H9 (cell line): Measurements from ENCODE around the gene GRID2IP. TPM values are rescaled to one million over a fixed set of nuclear protein-coding genes. Genes with fewer than 3 reads are reported as not detected.

Experiments used
- DNase-seq: peaks from one replicate; pipeline ENCODE4 v3.0.0-alpha.2; 2017
- H2AFZ ChIP-seq: one replicate; pipeline ENCODE4 v1.6.1; 2013; ENCODE audit warnings: mild to moderate bottlenecking, low read length, control low read depth, moderate library complexity
- H2AK5ac ChIP-seq: 2 replicates; pipeline ENCODE4 v1.6.1; 2013; ENCODE audit warnings: low read length, control low read depth, mixed read lengths; ENCODE audit not compliant: insufficient read length
- H2BK120ac ChIP-seq: one replicate; pipeline ENCODE4 v1.6.1; 2013; ENCODE audit warnings: low read depth, mild to moderate bottlenecking, low read length, control low read depth, inconsistent platforms; ENCODE audit not compliant: poor library complexity, severe bottlenecking
- H2BK12ac ChIP-seq: 2 replicates; pipeline ENCODE4 v1.6.1; 2013; ENCODE audit warnings: low read length, control low read depth, mixed read lengths, low read depth; ENCODE audit not compliant: insufficient read length
- H2BK15ac ChIP-seq: 2 replicates; pipeline ENCODE4 v1.6.1; 2013; ENCODE audit warnings: low read depth, low read length, control low read depth
- H2BK20ac ChIP-seq: one replicate; pipeline ENCODE4 v1.6.1; 2013; ENCODE audit warnings: low read depth, mild to moderate bottlenecking, low read length, control low read depth, inconsistent platforms; ENCODE audit not compliant: poor library complexity, severe bottlenecking
- H2BK5ac ChIP-seq: 2 replicates; pipeline ENCODE4 v1.6.1; 2013; ENCODE audit warnings: low read length, control low read depth, mixed read lengths; ENCODE audit not compliant: insufficient read length
- H3K14ac ChIP-seq: 2 replicates; pipeline ENCODE4 v1.6.1; 2013; ENCODE audit warnings: low read length, control low read depth; ENCODE audit not compliant: insufficient read depth
- H3K18ac ChIP-seq: 2 replicates; pipeline ENCODE4 v1.6.1; 2013; ENCODE audit warnings: low read depth, mild to moderate bottlenecking, mixed read lengths, low read length, control low read depth; ENCODE audit not compliant: insufficient read length
- H3K23ac ChIP-seq: 2 replicates; pipeline ENCODE4 v1.6.1; 2013; ENCODE audit warnings: low read length, control low read depth, mixed read lengths, low read depth; ENCODE audit not compliant: insufficient read length
- H3K23me2 ChIP-seq: 2 replicates; pipeline ENCODE4 v1.6.1; 2013; ENCODE audit warnings: low read depth, mild to moderate bottlenecking, mixed read lengths, low read length, control low read depth; ENCODE audit not compliant: insufficient read length, poor library complexity, severe bottlenecking
- H3K27ac ChIP-seq: 2 replicates; pipeline ENCODE4 v1.5.1; 2013; ENCODE audit warnings: low read length, control low read depth, mixed read lengths, low read depth; ENCODE audit not compliant: insufficient read length
- H3K27me3 ChIP-seq: 2 replicates; pipeline ENCODE4 v1.6.1; 2013; ENCODE audit warnings: low read length, control low read depth, inconsistent platforms; ENCODE audit not compliant: insufficient read depth
- H3K4ac ChIP-seq: 2 replicates; pipeline ENCODE4 v1.6.1; 2013; ENCODE audit warnings: low read depth, mild to moderate bottlenecking, control low read depth, inconsistent platforms, low read length, moderate library complexity
- H3K4me1 ChIP-seq: 2 replicates; pipeline ENCODE4 v1.6.1; 2013; ENCODE audit warnings: low read length, control low read depth, inconsistent platforms; ENCODE audit not compliant: insufficient read depth
- H3K4me2 ChIP-seq: 2 replicates; pipeline ENCODE4 v1.6.1; 2013; ENCODE audit warnings: low read length, control low read depth, mixed read lengths; ENCODE audit not compliant: insufficient read length, insufficient read depth
- H3K56ac ChIP-seq: 2 replicates; pipeline ENCODE4 v1.6.1; 2013; ENCODE audit warnings: low read depth, mild to moderate bottlenecking, mixed read lengths, low read length, control low read depth; ENCODE audit not compliant: insufficient read length
- H3K79me1 ChIP-seq: 2 replicates; pipeline ENCODE4 v1.6.1; 2013; ENCODE audit warnings: low read depth, mild to moderate bottlenecking, moderate library complexity, low read length, control low read depth, inconsistent platforms; ENCODE audit not compliant: insufficient read depth, poor library complexity, severe bottlenecking
- H3K79me2 ChIP-seq: 2 replicates; pipeline ENCODE4 v1.6.1; 2013; ENCODE audit warnings: low read length, control low read depth, inconsistent platforms; ENCODE audit not compliant: insufficient read depth
- H3K9ac ChIP-seq: 2 replicates; pipeline ENCODE4 v1.6.1; 2013; ENCODE audit warnings: low read length, control low read depth, mixed read lengths; ENCODE audit not compliant: insufficient read length; ENCODE audit errors: extremely low read depth
- H3K9me3 ChIP-seq: one replicate; pipeline ENCODE4 v1.6.1; 2013; ENCODE audit warnings: low read depth, low read length, inconsistent platforms; ENCODE audit not compliant: control insufficient read depth
- H3T11ph ChIP-seq: one replicate; pipeline ENCODE4 v1.6.1; 2013; ENCODE audit warnings: mild to moderate bottlenecking, low read length, control low read depth, inconsistent platforms
- H4K20me1 ChIP-seq: one replicate; pipeline ENCODE4 v1.6.1; 2013; ENCODE audit not compliant: control insufficient read depth, insufficient read length, insufficient read depth
- H4K5ac ChIP-seq: 2 replicates; pipeline ENCODE4 v1.6.1; 2013; ENCODE audit warnings: low read depth, mild to moderate bottlenecking, mixed read lengths, low read length, control low read depth; ENCODE audit not compliant: insufficient read length
- H4K8ac ChIP-seq: replicated peaks from 2 replicates; pipeline ENCODE4 v1.6.1; 2013; ENCODE audit warnings: low read length, control low read depth, mixed read lengths, low read depth; ENCODE audit not compliant: insufficient read length
- H4K91ac ChIP-seq: 2 replicates; pipeline ENCODE4 v1.6.1; 2013; ENCODE audit warnings: low read depth, mild to moderate bottlenecking, moderate library complexity, mixed read lengths, low read length, control low read depth; ENCODE audit not compliant: insufficient read length
- H3K27ac Mint-ChIP-seq, 3 experiments: 2 replicates in 2 of 3; 3 replicates in 1 of 3; pipeline ENCODE4 v1.8.0; 2020 to 2021; ENCODE audit warnings: mixed read lengths in 3 of 3, mild to moderate bottlenecking in 1 of 3, moderate library complexity in 1 of 3
- H3K27me3 Mint-ChIP-seq: 2 replicates; pipeline ENCODE4 v1.8.0; 2021; ENCODE audit warnings: low read depth, mild to moderate bottlenecking, moderate library complexity, mixed read lengths
- H3K36me3 Mint-ChIP-seq, 3 experiments: 2 replicates in 2 of 3; 3 replicates in 1 of 3; pipeline ENCODE4 v1.8.0; 2020 to 2021; ENCODE audit warnings: low read depth in 3 of 3, mixed read lengths in 3 of 3; ENCODE audit not compliant: insufficient read depth in 1 of 3
- H3K4me1 Mint-ChIP-seq, 2 experiments: 2 replicates each; pipeline ENCODE4 v1.8.0; 2020; ENCODE audit warnings: mixed read lengths in 2 of 2
- H3K4me3 Mint-ChIP-seq, 2 experiments: 2 replicates in 1 of 2; 3 replicates in 1 of 2; pipeline ENCODE4 v1.8.0; 2020 to 2021; ENCODE audit warnings: mild to moderate bottlenecking in 2 of 2, mixed read lengths in 2 of 2, moderate library complexity in 1 of 2
- H3K9me3 Mint-ChIP-seq, 2 experiments: 2 replicates in 1 of 2; 3 replicates in 1 of 2; pipeline ENCODE4 v1.8.0; 2020; ENCODE audit warnings: mild to moderate bottlenecking in 2 of 2, mixed read lengths in 2 of 2, moderate library complexity in 1 of 2
- WGBS: extraction: QIAGEN DNeasy Blood & Tissue Kit; methylation state at CpG from one replicate; pipeline ENCODE4 v1.1.7; 2013; ENCODE audit warnings: missing lambda C conversion rate, low lambda C conversion rate, mixed read lengths; ENCODE audit not compliant: insufficient read length; ENCODE audit errors: extremely low coverage; 5-methylcytosine and 5-hydroxymethylcytosine counted together
- total RNA-seq: library from RNA; stranded (reverse); gene quantifications from 2 replicates; pipeline ENCODE4 v1.2.1, GENCODE V29; 2021
- TF ChIP-seq, protein P1 (sequence below): fragments of 200-600 bp; sonication (generic); conservative IDR thresholded peaks from 3 replicates; pipeline ENCODE4 v1.8.0; 2021; ENCODE audit warnings: antibody characterized with exemption, mild to moderate bottlenecking

GRID2IP gene
- total RNA-seq, 1 experiment from 2014 or later = 1.7 TPM

DNA sequence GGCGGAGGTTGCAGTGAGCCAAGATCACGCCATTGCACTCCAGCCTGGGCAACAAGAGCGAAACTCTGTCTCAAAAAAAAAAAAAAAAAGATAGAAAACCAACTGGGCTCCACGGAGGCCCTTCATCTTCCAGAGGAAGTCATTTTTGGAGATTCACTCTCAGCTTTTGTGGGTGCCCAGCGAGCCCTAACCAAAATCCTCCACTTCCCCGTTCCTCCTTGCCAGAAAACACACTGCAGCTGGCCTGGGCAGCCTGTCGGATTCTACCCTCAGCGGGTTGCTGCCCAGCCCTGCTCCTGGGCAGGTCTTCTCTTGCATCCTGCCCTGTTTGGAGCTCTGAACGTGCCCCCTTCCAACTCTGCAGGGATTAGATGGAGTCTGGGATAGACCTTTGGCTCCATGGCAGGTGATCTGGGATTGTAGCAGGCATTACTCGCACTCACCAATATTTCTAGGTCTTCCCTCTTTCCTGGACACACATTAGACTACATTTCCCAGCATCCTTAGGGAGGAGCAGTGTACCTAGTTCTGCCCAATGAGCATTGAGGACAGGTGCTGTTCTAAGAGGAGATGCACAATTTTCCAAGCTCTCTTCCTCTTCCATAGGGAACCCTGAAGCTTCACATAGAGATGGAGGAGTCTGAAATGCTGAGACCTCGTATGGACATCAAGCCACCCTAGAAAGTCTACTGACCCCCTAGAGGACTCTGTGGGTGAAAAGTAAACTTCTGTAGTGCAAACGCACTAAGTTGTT is 4.6 kb downstream of the GRID2IP start:
- H2BK15ac ChIP-seq = no peak overlapping the region
- no peak overlapping the region for H2BK20ac ChIP-seq
- no peak overlapping the region for H4K8ac ChIP-seq
- WGBS = no CpG with 5 or more reads among the region's 12 CpGs
- H3K23ac ChIP-seq = no peak overlapping the region
- no peak overlapping the region for H3K56ac ChIP-seq
- H3K4ac ChIP-seq = no peak overlapping the region
- H2BK12ac ChIP-seq = no peak overlapping the region
- Mint-ChIP-seq H3K4me3 (0 out of 5 replicates have a peak overlapping the region, but pooled peaks of 1 of the 2 experiments have one; percentile 21), H3K27ac (peak overlapping the region in 1 of 3 experiments; percentile 41; a peak in 1 of 7 replicates), H3K36me3 (no peaks in the 10 kb centered on the region), H3K9me3 (no peaks in the 10 kb centered on the region), H3K27me3 (no peaks in the 10 kb centered on the region), H3K4me1 (peaks cover 4 to 5% of the 10 kb centered on the region in 2 experiments; a peak in 3 of 4 replicates)
- H4K5ac ChIP-seq = no peak overlapping the region
- H3K27ac ChIP-seq = no peak overlapping the region
- H3K14ac ChIP-seq = no peak overlapping the region
- TF ChIP-seq, protein P1, sequence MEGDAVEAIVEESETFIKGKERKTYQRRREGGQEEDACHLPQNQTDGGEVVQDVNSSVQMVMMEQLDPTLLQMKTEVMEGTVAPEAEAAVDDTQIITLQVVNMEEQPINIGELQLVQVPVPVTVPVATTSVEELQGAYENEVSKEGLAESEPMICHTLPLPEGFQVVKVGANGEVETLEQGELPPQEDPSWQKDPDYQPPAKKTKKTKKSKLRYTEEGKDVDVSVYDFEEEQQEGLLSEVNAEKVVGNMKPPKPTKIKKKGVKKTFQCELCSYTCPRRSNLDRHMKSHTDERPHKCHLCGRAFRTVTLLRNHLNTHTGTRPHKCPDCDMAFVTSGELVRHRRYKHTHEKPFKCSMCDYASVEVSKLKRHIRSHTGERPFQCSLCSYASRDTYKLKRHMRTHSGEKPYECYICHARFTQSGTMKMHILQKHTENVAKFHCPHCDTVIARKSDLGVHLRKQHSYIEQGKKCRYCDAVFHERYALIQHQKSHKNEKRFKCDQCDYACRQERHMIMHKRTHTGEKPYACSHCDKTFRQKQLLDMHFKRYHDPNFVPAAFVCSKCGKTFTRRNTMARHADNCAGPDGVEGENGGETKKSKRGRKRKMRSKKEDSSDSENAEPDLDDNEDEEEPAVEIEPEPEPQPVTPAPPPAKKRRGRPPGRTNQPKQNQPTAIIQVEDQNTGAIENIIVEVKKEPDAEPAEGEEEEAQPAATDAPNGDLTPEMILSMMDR = no peak
- H2AFZ ChIP-seq = no peak overlapping the region
- no peaks in the 10 kb centered on the region for H3K4me1 ChIP-seq
- H3K79me2 ChIP-seq = no peaks in the 10 kb centered on the region
- H4K20me1 ChIP-seq = no peaks in the 10 kb centered on the region
- no peak overlapping the region for H3K4me2 ChIP-seq
- no peak overlapping the region for H2AK5ac ChIP-seq
- no peaks in the 10 kb centered on the region for H3K27me3 ChIP-seq
- DNase-seq = peak; percentile 39
- H3K9me3 ChIP-seq = no peaks in the 10 kb centered on the region
- no peak overlapping the region for H3T11ph ChIP-seq
- H3K79me1 ChIP-seq = no peaks in the 10 kb centered on the region
- H3K23me2 ChIP-seq = no peaks in the 10 kb centered on the region
- H2BK120ac ChIP-seq = no peak overlapping the region
- H4K91ac ChIP-seq = no peak overlapping the region
- no peak overlapping the region for H2BK5ac ChIP-seq
- H3K18ac ChIP-seq = no peak overlapping the region
- H3K9ac ChIP-seq = no peak overlapping the region
